Heart left ventricle (tissue), 16 donors: ENCODE results near the gene FAM53B. TPM values are rescaled to one million over a fixed set of nuclear protein-coding genes. Genes with fewer than 3 reads are reported as not detected.
A peak's percentile ranks its signal among the peaks of the same experiment; 100 is the strongest.

Experiments
- ATAC-seq, 4 donors: fragments of 200-7000 bp; cut with Tn5 transposase; one replicate each; pipeline ENCODE4 v1.9.1; 2020 to 2022; ENCODE audit warnings: moderate library complexity in 4 of 4, mild to moderate bottlenecking in 3 of 4, moderate number of reproducible peaks in 1 of 4
- DNase-seq, 5 donors: peaks; one replicate each; pipeline ENCODE4 v3.0.0-alpha.2; 2020
- H3K27ac ChIP-seq, 12 donors: fragments of 200-600 bp; sonication (generic) in 4 of 12; one replicate each; pipeline versions ENCODE4 v1.5.0 to v1.8.0; 2016 to 2022; ENCODE audit warnings: mild to moderate bottlenecking in 2 of 12
- H3K27me3 ChIP-seq, 9 donors: fragments of 200-600 bp; sonication (generic) in 2 of 9; one replicate each; pipeline versions ENCODE4 v1.5.1 to v1.8.0; 2016 to 2022; ENCODE audit warnings: mild to moderate bottlenecking in 3 of 9
- H3K36me3 ChIP-seq, 9 donors: fragments of 200-600 bp; sonication (generic) in 2 of 9; one replicate each; pipeline versions ENCODE4 v1.5.0 to v1.8.0; 2018 to 2022; ENCODE audit warnings: mild to moderate bottlenecking in 2 of 9
- H3K4me1 ChIP-seq, 12 donors: fragments of 200-600 bp; sonication (generic) in 4 of 12; one replicate each; pipeline versions ENCODE4 v1.5.0 to v1.8.0; 2016 to 2022; ENCODE audit warnings: mild to moderate bottlenecking in 3 of 12
- H3K4me3 ChIP-seq, 12 donors: fragments of 200-600 bp; sonication (generic) in 4 of 12; one replicate each; pipeline versions ENCODE4 v1.5.0 to v1.8.0; 2017 to 2022; ENCODE audit warnings: mild to moderate bottlenecking in 9 of 12, moderate library complexity in 4 of 12
- H3K9me3 ChIP-seq, 12 donors: fragments of 200-600 bp; sonication (generic) in 4 of 12; one replicate each; pipeline versions ENCODE4 v1.5.0 to v1.8.0; 2016 to 2022; ENCODE audit warnings: mild to moderate bottlenecking in 1 of 12
- CTCF ChIP-seq, 12 donors: fragments of 200-600 bp; sonication (generic) in 4 of 12; IDR thresholded peaks; one replicate each; pipeline versions ENCODE4 v1.5.0 to v1.8.0; 2018 to 2022; ENCODE audit warnings: antibody characterized with exemption in 12 of 12, mild to moderate bottlenecking in 5 of 12
- POLR2A ChIP-seq, 2 donors: fragments of 450-650 bp; IDR thresholded peaks; one replicate each; pipeline ENCODE4 v1.6.1; 2017; ENCODE audit warnings: antibody characterized with exemption in 2 of 2, mild to moderate bottlenecking in 2 of 2, moderate library complexity in 2 of 2
- WGBS, 4 donors: extraction: QIAGEN DNeasy Blood & Tissue Kit in 2 of 4; methylation state at CpG; one replicate each; pipeline versions ENCODE4 v1.1.5 to v1.1.7; 2013 to 2018; 5-methylcytosine and 5-hydroxymethylcytosine counted together
- intact Hi-C, 10 donors: fragments of 100-400 bp; cut with DNase I; formaldehyde crosslinking; loops; one replicate each; pipeline versions ENCODE4 v1.11.1 to v1.14.2; 2022
- polyA plus RNA-seq, 2 donors: library from polyadenylated mRNA; stranded (reverse); fragments of 200-250 nt; gene quantifications; one replicate each; pipeline ENCODE4 v1.2.3, GENCODE V29; 2013
- total RNA-seq, 9 donors: library from RNA; depleted of rRNA in 2 of 9; stranded (reverse); fragments of >200 nt in 2 of 9; fragmentation: NEBNext Ultra II Directional in 3 of 9; extraction: Animal tissue kit (Norgen Biotek cat#: 25700) in 3 of 9; gene quantifications; one replicate each; pipeline versions ENCODE4 v1.1.0 to v1.2.4, GENCODE V29; 2016 to 2023
- donor health status: ischemic (EF 13 %, LVEDD 7.1; RV severe dilation, severe dysfunction).
- donor health status: healthy with polysubstance abuse.
- donor health status: DM: no; HTN: yes; CAD: no.
- donor health status: DM: no; HTN: no; CAD: no.
- donor health status: ischemic (EF 25% LVEDD 6.9; RV normal size, moderate dysfunction).
- donor health status: ischemic (EF 25% LVEDD 5.7; RV mildly dilated, moderate dysfunction).
- donor health status: healthy.
- donor health status: DM: yes; HTN: yes; CAD: no.
- donor health status: ischemic (EF 35%, LVEDD 5.7; RV mildly dilated, moderate dysfunction).
- donor health status: nonischemic (EF 11% LVEDD 7.7; RV severe dilation, severe dysfunction).
- donor health status: DM: yes; HTN: yes; CAD: no.
- donor health status: PGD.
- donor health status: ischemic (EF 29% LVEDD 5.4; RV normal size, mild dysfunction).
- donor health status: nonischemic (EF 23%, LVEDD 6.1; RV moderate dilation, normal function).

FAM53B gene
- total and polyA plus RNA-seq, 11 donors = 23.7 to 57.7 (median 35.5) TPM

GRCh38 chr10:124625831-124626238 lies 118.3 kb downstream of the FAM53B start:
- no peaks in the 10 kb centered on the region for H3K27me3 ChIP-seq
- intact Hi-C loops = loop anchor here in 6 of 10 donors (2.0 to 10.0 kb wide), 5 partner anchors 61 to 116 kb away; partner anchors contain the start of gene FAM53B (in 2 of the 6)
- H3K27ac ChIP-seq = peak overlapping the region in 6 of 12 donors; percentile 33 to 74 (median 45)
- H3K36me3 ChIP-seq = peaks cover 0 to 22% (median 5%) of the 10 kb centered on the region in 9 donors
- ATAC-seq (peak; percentile 4 to 47 (median 22)), DNase-seq (peak in 3 of 5 donors; percentile 47 to 76 (median 70))
- 47 to 72% (median 66%) methylated on average over 13 to 23 of the region's 23 CpGs for WGBS, 4 donors
- no peak for TF ChIP-seq CTCF (IDR thresholded peaks at IDR 0.05)
- no peak for TF ChIP-seq POLR2A (IDR thresholded peaks at IDR 0.05)
- no peaks in the 10 kb centered on the region for H3K9me3 ChIP-seq
- H3K4me1 ChIP-seq = peaks cover 7 to 99% (median 87%) of the 10 kb centered on the region in 12 donors
- H3K4me3 ChIP-seq = no peak overlapping the region

- DNase-seq (no peak), ATAC-seq (no peak)
- no peaks in the 10 kb centered on the region for H3K9me3 ChIP-seq
- H3K27me3 ChIP-seq = no peaks in the 10 kb centered on the region
- intact Hi-C loops = loop anchor here in 7 of 10 donors (5.0 to 10.0 kb wide), 6 partner anchors 60 to 117 kb away; partner anchors contain the start of gene FAM53B (in 2 of the 7)
- no peak overlapping the region for H3K4me3 ChIP-seq
- H3K27ac ChIP-seq = peak overlapping the region in 4 of 12 donors; percentile 38 to 74 (median 60)
- H3K36me3 ChIP-seq = peaks cover 0 to 24% (median 5%) of the 10 kb centered on the region in 9 donors
- TF ChIP-seq CTCF (IDR thresholded peaks at IDR 0.05) (no peak), POLR2A (IDR thresholded peaks at IDR 0.05) (no peak)
- H3K4me1 ChIP-seq = peaks cover 7 to 99% (median 79%) of the 10 kb centered on the region in 12 donors
- WGBS, 4 donors = 75 to 87% (median 83%) methylated on average over 14 to 16 of the region's 16 CpGs
Observed at GRCh38 chr10:124624895-124625294, 119.3 kb downstream of the FAM53B start.

- Histone ChIP-seq H3K27me3 (no peaks in the 10 kb centered on the region), H3K36me3 (peaks cover 0 to 24% (median 5%) of the 10 kb centered on the region in 9 donors), H3K4me3 (no peak overlapping the region), H3K4me1 (peaks cover 7 to 99% (median 76%) of the 10 kb centered on the region in 12 donors), H3K27ac (peak overlapping the region in 7 of 12 donors; percentile 13 to 74 (median 38)), H3K9me3 (no peaks in the 10 kb centered on the region)
- DNase-seq (peak in 1 of 5 donors; percentile 60), ATAC-seq (peak; percentile 16 to 55 (median 48))
- 55 to 72% (median 67%) methylated on average over 8 to 9 of the region's 9 CpGs for WGBS, 4 donors
- no peak for TF ChIP-seq CTCF (IDR thresholded peaks at IDR 0.05)
- no peak for TF ChIP-seq POLR2A (IDR thresholded peaks at IDR 0.05)
- intact Hi-C loops = loop anchor here in 4 of 10 donors (5.0 to 10.0 kb wide), 5 partner anchors 60 to 90 kb away; no protein-coding TSS in a partner anchor
Observed at GRCh38 chr10:124624466-124624865, 119.7 kb downstream of the FAM53B start.

DNA sequence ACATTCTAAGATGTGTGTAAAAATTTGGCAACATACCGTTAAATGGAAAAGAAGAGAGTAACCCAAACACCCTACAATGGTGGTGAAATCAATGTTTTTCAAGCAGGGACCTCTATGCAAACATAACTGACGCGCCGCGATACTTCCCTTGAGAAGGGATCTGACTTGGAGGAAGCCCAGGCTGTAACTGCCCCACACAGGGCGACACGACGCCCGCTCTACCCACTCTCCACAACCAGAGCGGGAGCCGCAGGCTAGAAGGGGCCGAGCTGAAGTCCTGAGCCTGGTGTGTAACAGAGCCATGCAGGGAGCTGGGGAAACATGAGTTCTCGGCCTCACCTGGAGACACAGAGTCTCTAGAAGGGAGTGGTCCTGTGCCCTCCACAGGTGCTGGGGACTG lies 120.2 kb downstream of the FAM53B start:
- 92 to 96% (median 94%) methylated on average over 11 to 13 of the region's 13 CpGs for WGBS, 4 donors
- peak overlapping the region in 7 of 12 donors; percentile 13 to 74 (median 38) for H3K27ac ChIP-seq
- peaks cover 0 to 24% (median 5%) of the 10 kb centered on the region in 9 donors for H3K36me3 ChIP-seq
- ATAC-seq = no peak
- H3K4me1 ChIP-seq = peaks cover 7 to 99% (median 72%) of the 10 kb centered on the region in 12 donors
- no peaks in the 10 kb centered on the region for H3K9me3 ChIP-seq
- no peaks in the 10 kb centered on the region for H3K27me3 ChIP-seq
- no peak overlapping the region for H3K4me3 ChIP-seq
- intact Hi-C loops = loop anchor here in 4 of 10 donors (5.0 to 10.0 kb wide), 5 partner anchors 59 to 89 kb away; no protein-coding TSS in a partner anchor
- no peak for DNase-seq
- no peak for TF ChIP-seq POLR2A (IDR thresholded peaks at IDR 0.05)
- TF ChIP-seq CTCF (IDR thresholded peaks at IDR 0.05) = no peak
